K562 (cell line): ENCODE measurements around the gene GNG7. TPM values are rescaled to one million over a fixed set of nuclear protein-coding genes. Genes with fewer than 3 reads are reported as not detected.

Experiments used
- ATAC-seq: fragments of 200-7000 bp; cut with Tn5 transposase; 3 replicates; pipeline ENCODE4 v1.9.1; 2020; ENCODE audit warnings: moderate library complexity
- BruUV-seq: library from RNA; stranded (reverse); fragments of 400-500 nt; replicated peaks from 2 replicates; lab custom pipeline; 2021; lab: Mats Ljungman, UMichigan
- CTCF ChIA-PET: fragments of 300-600 bp; formaldehyde crosslinking; extraction: SDS; loops from one replicate; lab custom pipeline; 2021; ENCODE audit warnings: low intra/inter-chr PET ratio; lab: Yijun Ruan, JAX
- POLR2A ChIA-PET: fragments of 300-600, 350-650 bp; sonication (Branson Sonifier 250); formaldehyde crosslinking; extraction: SDS; loops from one replicate; lab custom pipeline; 2021; ENCODE audit warnings: antibody characterized with exemption, inconsistent platforms; lab: Yijun Ruan, JAX
- DNase-seq, 4 experiments: peaks; one replicate each; pipeline versions ENCODE4 v3.0.0 to v3.0.0-alpha.2; 2011 to 2018; ENCODE audit warnings: low spot score in 3 of 4, mixed read lengths in 3 of 4; ENCODE audit errors: extremely low read depth in 1 of 4
- FAIRE-seq: peaks from 2 replicates; lab custom pipeline; 2011; peaks lifted over from hg19 to GRCh38; lab: Jason Lieb, UNC
- H2AFZ ChIP-seq: 2 replicates; pipeline ENCODE4 v1.6.0; 2011; ENCODE audit warnings: low read depth, low read length, control low read depth, inconsistent platforms
- H3K27ac ChIP-seq: fragments of 200-600 bp; 3 replicates; pipeline ENCODE4 v1.8.0; 2011; ENCODE audit warnings: low read depth, mild to moderate bottlenecking, control low read depth, inconsistent platforms, low read length, moderate library complexity, mixed read lengths; ENCODE audit errors: extremely low read depth
- H3K27me3 ChIP-seq, 2 experiments: fragments of 300-600 bp in 1 of 2; 2 replicates in 1 of 2; 3 replicates in 1 of 2; pipeline versions ENCODE4 v1.6.0 to v1.8.0; 2011; ENCODE audit warnings: inconsistent platforms in 2 of 2, low read length in 2 of 2, mild to moderate bottlenecking in 1 of 2, mixed read lengths in 1 of 2, moderate library complexity in 1 of 2; ENCODE audit not compliant: control insufficient read depth in 2 of 2, insufficient read depth in 2 of 2
- H3K36me3 ChIP-seq: fragments of 300-600 bp; 3 replicates; pipeline ENCODE4 v1.8.0; 2011; ENCODE audit warnings: mild to moderate bottlenecking, low read length, inconsistent platforms; ENCODE audit not compliant: control insufficient read depth, insufficient read depth
- H3K4me1 ChIP-seq, 2 experiments: fragments of 200-600 bp in 1 of 2; replicated peaks in 1 of 2; 2 replicates in 1 of 2; 3 replicates in 1 of 2; pipeline versions ENCODE4 v1.5.1 to v1.8.0; 2011; ENCODE audit warnings: inconsistent platforms in 2 of 2, low read length in 2 of 2, mild to moderate bottlenecking in 1 of 2, mixed read lengths in 1 of 2, moderate library complexity in 1 of 2; ENCODE audit not compliant: control insufficient read depth in 2 of 2, insufficient read depth in 2 of 2
- H3K4me2 ChIP-seq: 2 replicates; pipeline ENCODE4 v1.6.1; 2011; ENCODE audit warnings: low read length, control low read depth, inconsistent platforms, mixed read lengths; ENCODE audit not compliant: insufficient read depth
- H3K4me3 ChIP-seq: fragments of 200-600 bp; sonication (generic), shearing (Covaris generic); 2 replicates; pipeline ENCODE4 v1.5.1; 2016; ENCODE audit warnings: control low read depth, inconsistent platforms
- H3K79me2 ChIP-seq: fragments of 200-600 bp; 3 replicates; pipeline ENCODE4 v1.8.0; 2011; ENCODE audit warnings: low read length, inconsistent platforms; ENCODE audit not compliant: control insufficient read depth, insufficient read depth
- H3K9ac ChIP-seq, 2 experiments: 2 replicates each; pipeline versions ENCODE4 v1.6.0 to v1.6.1; 2011; ENCODE audit warnings: low read depth in 2 of 2, low read length in 2 of 2, control low read depth in 1 of 2, inconsistent platforms in 1 of 2, mild to moderate bottlenecking in 1 of 2, mixed read lengths in 1 of 2; ENCODE audit not compliant: insufficient read depth in 1 of 2
- H3K9me1 ChIP-seq: one replicate; pipeline ENCODE4 v1.6.0; 2011; ENCODE audit warnings: inconsistent platforms, mild to moderate bottlenecking, low read length, moderate library complexity; ENCODE audit not compliant: control insufficient read depth, insufficient read depth
- H3K9me3 ChIP-seq: replicated peaks from 2 replicates; pipeline ENCODE4 v1.5.1; 2011; ENCODE audit warnings: low read depth, low read length, inconsistent platforms; ENCODE audit not compliant: control insufficient read depth, insufficient read depth
- H4K20me1 ChIP-seq: replicated peaks from 2 replicates; pipeline ENCODE4 v1.6.1; 2011; ENCODE audit warnings: low read length, inconsistent platforms, mixed read lengths; ENCODE audit not compliant: control insufficient read depth, insufficient read depth
- CBX1 ChIP-seq: sonication (generic); IDR thresholded peaks from 2 replicates; pipeline ENCODE4 v1.6.1; 2016; ENCODE audit warnings: antibody characterized with exemption, low read depth, mild to moderate bottlenecking
- CHD4 ChIP-seq: fragments of 200-600 bp; sonication (generic); IDR thresholded peaks from 3 replicates; pipeline ENCODE4 v1.6.1; 2012; ENCODE audit warnings: low read depth, mild to moderate bottlenecking, mixed read lengths, low read length, inconsistent platforms; ENCODE audit not compliant: insufficient read depth, insufficient replicate concordance, poor library complexity, severe bottlenecking
- CTBP1 ChIP-seq: fragments of 450-650 bp; IDR thresholded peaks from 2 replicates; pipeline ENCODE4 v1.6.1; 2016; ENCODE audit warnings: borderline replicate concordance
- DPF2 ChIP-seq: fragments of 450-650 bp; IDR thresholded peaks from 2 replicates; pipeline ENCODE4 v1.6.1; 2016
- GABPB1 ChIP-seq: sonication (generic); formaldehyde crosslinking; IDR thresholded peaks from 2 replicates; pipeline ENCODE4 v1.8.0; 2022; ENCODE audit warnings: mild to moderate bottlenecking, missing genetic modification reagents
- GABPB2 ChIP-seq: fragments of 250-450 bp; sonication (Bioruptor Pico); conservative IDR thresholded peaks from 2 replicates; pipeline ENCODE4 v1.5.1; 2021; ENCODE audit warnings: mild to moderate bottlenecking
- HBP1 ChIP-seq: fragments of 450-650 bp; formaldehyde crosslinking; IDR thresholded peaks from 2 replicates; pipeline ENCODE4 v1.4.0; 2022; ENCODE audit warnings: missing genetic modification characterization
- HINFP ChIP-seq: fragments of 450-650 bp; conservative IDR thresholded peaks from 2 replicates; pipeline ENCODE4 v1.6.1; 2016; ENCODE audit warnings: missing genetic modification characterization, low read depth, mild to moderate bottlenecking, control low read depth, missing compliant biosample characterization
- L3MBTL2 ChIP-seq: fragments of 450-650 bp; IDR thresholded peaks from 2 replicates; pipeline ENCODE4 v1.6.1; 2016; ENCODE audit warnings: mild to moderate bottlenecking, moderate library complexity
- RB1 ChIP-seq: fragments of 450-650 bp; IDR thresholded peaks from 2 replicates; pipeline ENCODE4 v1.6.1; 2017; ENCODE audit warnings: low read depth, mild to moderate bottlenecking
- RBFOX2 ChIP-seq: fragments of 200-400 bp; formaldehyde crosslinking; IDR thresholded peaks from 2 replicates; pipeline ENCODE4 v1.6.1; 2017; ENCODE audit warnings: low read depth, mild to moderate bottlenecking, low read length, moderate library complexity
- SAFB2 ChIP-seq: fragments of 200-400 bp; formaldehyde crosslinking; IDR thresholded peaks from 2 replicates; pipeline ENCODE4 v1.6.1; 2018; ENCODE audit warnings: borderline replicate concordance, low read length, low read depth, moderate library complexity; ENCODE audit not compliant: severe bottlenecking
- SOX6 ChIP-seq: fragments of 450-650 bp; IDR thresholded peaks from 2 replicates; pipeline ENCODE4 v1.6.1; 2014; ENCODE audit warnings: mild to moderate bottlenecking
- U2AF1 ChIP-seq: fragments of 200-400 bp; formaldehyde crosslinking; optimal IDR thresholded peaks from 2 replicates; pipeline ENCODE3; 2017; ENCODE audit warnings: mild to moderate bottlenecking, low read depth, low read length, moderate library complexity
- ZFX ChIP-seq: sonication (generic); formaldehyde crosslinking; IDR thresholded peaks from 2 replicates; pipeline ENCODE4 v1.8.0; 2022; ENCODE audit warnings: mild to moderate bottlenecking, missing genetic modification reagents, moderate library complexity
- ZNF217 ChIP-seq: sonication (generic); formaldehyde crosslinking; IDR thresholded peaks from 2 replicates; pipeline ENCODE4 v1.8.0; 2022; ENCODE audit warnings: mild to moderate bottlenecking, missing genetic modification reagents
- WGBS: fragments of 100-300 bp; shearing (Covaris generic); methylation state at CpG from one replicate; pipeline ENCODE4 v1.1.6; 2016; ENCODE audit warnings: low coverage, mixed read lengths; ENCODE audit not compliant: insufficient coverage; ENCODE audit errors: missing lambda C conversion rate; 5-methylcytosine and 5-hydroxymethylcytosine counted together
- in situ Hi-C: fragments of 300-500 bp; cut with MboI; formaldehyde crosslinking; loops from 4 replicates; pipeline ENCODE4 v1.15.0; 2018; ENCODE audit warnings: inconsistent platforms, mixed read lengths
- intact Hi-C: fragments of 100-400 bp; cut with micrococcal nuclease; formaldehyde crosslinking; loops from 2 replicates; pipeline ENCODE4 v1.14.2; 2022
- polyA plus RNA-seq, 8 experiments: library from polyadenylated mRNA; depleted of rRNA in 4 of 8; stranded (reverse) in 5 of 8; unstranded in 3 of 8; fragments of >200 nt; fragmentation: Nextera tagmentation in 2 of 8; fragmentation: Illumina TruSeq in 1 of 8; extraction: Ambion mirVana in 2 of 8; extraction: Trizol in 1 of 8; gene quantifications; 2 replicates each; pipeline versions ENCODE4 v1.2.1 to v1.2.3, GENCODE V29; 2011 to 2014; ENCODE audit warnings: inconsistent platforms in 1 of 8, missing spikeins in 1 of 8
- total RNA-seq, 7 experiments: library from RNA; depleted of rRNA in 6 of 7; stranded (reverse); fragments of >200 nt in 6 of 7; fragmentation: Illumina TruSeq in 2 of 7; extraction: Trizol in 2 of 7; gene quantifications; 2 replicates each; pipeline versions ENCODE4 v1.2.1 to v1.2.3, GENCODE V29; 2011 to 2021; ENCODE audit warnings: low replicate concordance in 1 of 7

The GNG7 gene
- total and polyA plus RNA-seq, 9 of the 15 experiments (the other 6 are each of a cell fraction or from before 2014, with no cell fraction given), result 0.01 to 0.20 (median 0.06) TPM; not detected in 1

GRCh38 chr19:2495130-2495641 lies 207.3 kb downstream of the GNG7 start (continued):
- TF ChIP-seq CBX1 (peak; percentile 81; the same call in 1 of the 2 replicates), HINFP (tag) (no peak), CHD4 (peak; percentile 32), RBFOX2 (0 out of 2 replicates have a peak, but pooled peaks have one; percentile 17)

GRCh38 chr19:2494447-2495129 lies 207.9 kb downstream of the GNG7 start:
- ChIA-PET POLR2A (interaction anchor here (0.6 to 1.0 kb wide), 2 partner anchors 18 to 35 kb away, joined by 3 read pairs; no protein-coding TSS in a partner anchor), CTCF (interaction anchor here (0.7 kb wide), 1 partner anchor 117 kb away, joined by 3 read pairs; no protein-coding TSS in a partner anchor)
- H2AFZ ChIP-seq, result peak overlapping the region; percentile 28
- TF ChIP-seq SOX6 (no peak; the same call in 1 of the 2 replicates), CTBP1 (peak; percentile 17; the same call in 1 of the 2 replicates), GABPB1 (peak; percentile 64; the same call in 1 of the 2 replicates), ZNF217 (CRISPR knock-in tag) (no peak), SAFB2 (no peak), HBP1 (no peak), U2AF1 (no peak), DPF2 (no peak), GABPB2 (no peak), RB1 (peak; percentile 11; the same call in 1 of the 2 replicates), L3MBTL2 (peak; percentile 40), ZFX (CRISPR knock-in tag) (peak; percentile 62; the same call in 1 of the 2 replicates)

More at GRCh38 chr19:2494447-2495129, 207.9 kb downstream of the GNG7 start:
- intact Hi-C loops, result no loop called here
- H3K4me1 ChIP-seq, result peaks cover 5 to 28% of the 10 kb centered on the region in 2 experiments; a peak in 4 of 5 replicates
- no peaks in the 10 kb centered on the region for H3K9me3 ChIP-seq
- peak overlapping the region in 1 of 2 experiments; percentile 84; a peak in 2 of 4 replicates for H3K9ac ChIP-seq
- ATAC-seq (peak; percentile 84), FAIRE-seq (no peak), DNase-seq (peak; percentile 40 to 92 (median 78))
- WGBS, result 5% methylated on average over 61 of the region's 72 CpGs
- peaks cover 23 to 52% of the 10 kb centered on the region in 2 experiments; a peak in 4 of 5 replicates for H3K27me3 ChIP-seq
- peak overlapping the region; percentile 78 for H3K4me2 ChIP-seq
- no peak overlapping the region; the same call in 2 of the 3 replicates for H3K27ac ChIP-seq
- in situ Hi-C loops, result no loop called here
- no peaks in the 10 kb centered on the region for H3K36me3 ChIP-seq
- H3K79me2 ChIP-seq, result no peaks in the 10 kb centered on the region
- H4K20me1 ChIP-seq, result no peaks in the 10 kb centered on the region
- H3K4me3 ChIP-seq, result peak overlapping the region; percentile 37
- H3K9me1 ChIP-seq, result no peaks in the 10 kb centered on the region
- no TSS peak for BruUV-seq
